ENCODE results near the gene EDN1. TPM values are rescaled to one million over a fixed set of nuclear protein-coding genes. Genes with fewer than 3 reads are reported as not detected.

The EDN1 gene
- total and polyA plus RNA-seq, 2 of the 4 experiments (the other 2 are of a cell fraction): 5.6 to 9.0 TPM

- Histone ChIP-seq H3K18ac (ENCODE audit: low read depth, low read length) (no peak overlapping the region), H3K9ac (ENCODE audit: low read depth, low read length) (no peak overlapping the region), H3K36me3 (ENCODE audit: control insufficient read depth, insufficient read depth, low read length) (no peaks in the 10 kb centered on the region), H3K4ac (ENCODE audit: low read depth, low read length) (no peak overlapping the region), H3K9me3 (ENCODE audit: control insufficient read depth, insufficient read depth, low read length) (no peaks in the 10 kb centered on the region), H3K79me1 (ENCODE audit: low read depth in 1 of 2, low read length in 2 of 2) (no peaks in the 10 kb centered on the region), H3K4me1 (ENCODE audit: control insufficient read depth, insufficient read depth, low read length) (no peaks in the 10 kb centered on the region; the same call in 1 of the 2 replicates), H2BK5ac (ENCODE audit: low read depth, low read length, poor library complexity, severe bottlenecking) (no peak overlapping the region), H3K9me1 (ENCODE audit: insufficient read depth, low read length) (peaks cover 4% of the 10 kb centered on the region; the same call in 1 of the 2 replicates), H2AK9ac (replicated peaks; ENCODE audit: low read depth, low read length, poor library complexity) (no peak overlapping the region), H4K5ac (ENCODE audit: low read depth, low read length) (no peak overlapping the region), H4K20me1 (ENCODE audit: insufficient read depth, low read length) (no peaks in the 10 kb centered on the region), H4K91ac (ENCODE audit: insufficient read depth, low read depth, low read length) (no peak overlapping the region), H2BK120ac (ENCODE audit: low read depth, low read length) (no peak overlapping the region), H3K14ac (replicated peaks; ENCODE audit: low read depth, low read length) (no peak overlapping the region), H2AFZ (replicated peaks; ENCODE audit: low read length, poor library complexity) (no peak overlapping the region), H3K23ac (ENCODE audit: low read depth, low read length) (no peak overlapping the region), H2BK20ac (ENCODE audit: low read depth, low read length) (no peak overlapping the region), H3K27ac (ENCODE audit: insufficient read depth, low read length) (no peak overlapping the region), H3K4me2 (ENCODE audit: low read depth, low read length) (no peak overlapping the region), H2BK15ac (ENCODE audit: low read depth, low read length) (no peak overlapping the region), H4K8ac (ENCODE audit: low read depth in 2 of 2, low read length in 2 of 2) (no peak overlapping the region), H3K27me3 (ENCODE audit: control insufficient read depth, insufficient read depth, low read length) (no peaks in the 10 kb centered on the region), H3K4me3 (ENCODE audit: insufficient read depth, low read depth, low read length) (no peak overlapping the region), H2AK5ac (ENCODE audit: low read depth, low read length) (no peak overlapping the region), H3K56ac (ENCODE audit: extremely low read depth, insufficient read depth, low read length) (no peak overlapping the region)
- ChIA-PET POLR2A (ENCODE audit: unreplicated experiment) (no interaction called here), CTCF (interaction anchor here (1.2 kb wide), 2 partner anchors 109 to 293 kb away, joined by 3 read pairs; no protein-coding TSS in a partner anchor)
- no TSS peak for BruUV-seq (replicated peaks)
- ATAC-seq (ENCODE audit: low read depth) (no peak), DNase-seq (no peak)
- no peak for TF ChIP-seq MAZ (IDR thresholded peaks at IDR 0.05; ENCODE audit: borderline replicate concordance, low read depth, low read length)
- TF ChIP-seq, protein P1, sequence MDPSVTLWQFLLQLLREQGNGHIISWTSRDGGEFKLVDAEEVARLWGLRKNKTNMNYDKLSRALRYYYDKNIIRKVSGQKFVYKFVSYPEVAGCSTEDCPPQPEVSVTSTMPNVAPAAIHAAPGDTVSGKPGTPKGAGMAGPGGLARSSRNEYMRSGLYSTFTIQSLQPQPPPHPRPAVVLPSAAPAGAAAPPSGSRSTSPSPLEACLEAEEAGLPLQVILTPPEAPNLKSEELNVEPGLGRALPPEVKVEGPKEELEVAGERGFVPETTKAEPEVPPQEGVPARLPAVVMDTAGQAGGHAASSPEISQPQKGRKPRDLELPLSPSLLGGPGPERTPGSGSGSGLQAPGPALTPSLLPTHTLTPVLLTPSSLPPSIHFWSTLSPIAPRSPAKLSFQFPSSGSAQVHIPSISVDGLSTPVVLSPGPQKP (IDR thresholded peaks at IDR 0.05; ENCODE audit: borderline replicate concordance, low read depth, low read length): no peak
- TF ChIP-seq CEBPB (IDR thresholded peaks at IDR 0.05; ENCODE audit: low read depth, low read length): no peak
- TF ChIP-seq NFE2L2 (IDR thresholded peaks at IDR 0.05; ENCODE audit: low read depth, low read length): no peak
- no peak for TF ChIP-seq CHD1 (IDR thresholded peaks at IDR 0.05; ENCODE audit: low read depth, low read length)
- no peak for TF ChIP-seq BHLHE40 (IDR thresholded peaks at IDR 0.05; ENCODE audit: low read depth, low read length)
- TF ChIP-seq SMC3 (IDR thresholded peaks at IDR 0.05; ENCODE audit: low read depth, low read length): no peak
- in situ Hi-C loops (cut with MboI; ENCODE audit: low sequenced_read_pairs): no loop called here
- intact Hi-C loops (cut with micrococcal nuclease): no loop called here
- no CpG with 5 or more reads among the region's 2 CpGs for WGBS, 2 experiments (ENCODE audit: extremely low coverage in 2 of 2, insufficient read length in 1 of 2)
- dilution Hi-C loops (cut with HindIII; ENCODE audit: low sequenced_read_pairs, unreplicated experiment): no loop called here
These were observed 20.9 kb downstream of the EDN1 start for GRCh38 chr6:12311106-12311505.

Measured in IMR-90 (cell line).